H1 (cell line): ENCODE measurements around the gene MRM3. TPM values are rescaled to one million over a fixed set of nuclear protein-coding genes. Genes with fewer than 3 reads are reported as not detected.

Experiments
- CTCF ChIA-PET: fragments of 300-600 bp; sonication (Branson Sonifier 250); formaldehyde crosslinking; loops from one replicate; lab custom pipeline; 2021; ENCODE audit not compliant: partially characterized antibody; lab: Charles Lee
- POLR2A ChIA-PET: fragments of 300-600 bp; sonication (Branson Sonifier 250); formaldehyde crosslinking; loops from one replicate; lab custom pipeline; 2021; ENCODE audit warnings: inconsistent platforms; ENCODE audit not compliant: partially characterized antibody; lab: Charles Lee
- DNase-seq, 2 experiments: peaks; one replicate each; pipeline versions ENCODE4 v3.0.0 to v3.0.0-alpha.2; 2010 to 2022; ENCODE audit warnings: low spot score in 2 of 2, low read depth in 1 of 2, mixed read lengths in 1 of 2
- FAIRE-seq: peaks from 2 replicates; lab custom pipeline; 2011; peaks lifted over from hg19 to GRCh38; lab: Jason Lieb, UNC
- H2AFZ ChIP-seq: 2 replicates; pipeline ENCODE4 v1.8.1; 2012; ENCODE audit warnings: low read length, inconsistent platforms
- H2AK5ac ChIP-seq: 2 replicates; pipeline ENCODE4 v1.6.1; 2013; ENCODE audit warnings: low read depth, low read length
- H2BK120ac ChIP-seq: replicated peaks from 2 replicates; pipeline ENCODE3; 2013; ENCODE audit warnings: low read depth, low read length, inconsistent platforms
- H2BK12ac ChIP-seq: 2 replicates; pipeline ENCODE4 v1.6.1; 2013; ENCODE audit warnings: low read depth, low read length
- H2BK15ac ChIP-seq: 2 replicates; pipeline ENCODE4 v1.6.1; 2013; ENCODE audit warnings: low read length
- H2BK20ac ChIP-seq: 2 replicates; pipeline ENCODE4 v1.6.1; 2013; ENCODE audit warnings: low read length
- H2BK5ac ChIP-seq: 2 replicates; pipeline ENCODE4 v1.6.1; 2013; ENCODE audit warnings: low read depth, low read length
- H3K14ac ChIP-seq: 2 replicates; pipeline ENCODE4 v1.6.1; 2013; ENCODE audit warnings: inconsistent platforms; ENCODE audit not compliant: insufficient read length
- H3K18ac ChIP-seq: 2 replicates; pipeline ENCODE4 v1.6.1; 2013; ENCODE audit warnings: low read length; ENCODE audit errors: extremely low read depth
- H3K23ac ChIP-seq: 2 replicates; pipeline ENCODE4 v1.6.1; 2013; ENCODE audit warnings: inconsistent platforms; ENCODE audit not compliant: insufficient read length
- H3K23me2 ChIP-seq: 2 replicates; pipeline ENCODE4 v1.6.1; 2013; ENCODE audit warnings: low read depth, low read length
- H3K27ac ChIP-seq: 2 replicates; pipeline ENCODE4 v1.6.1; 2011; ENCODE audit warnings: low read depth, low read length, inconsistent platforms
- H3K27me3 ChIP-seq, 4 experiments: replicated peaks in 1 of 4; 1 replicate in 1 of 4; 2 replicates in 3 of 4; pipeline versions ENCODE4 v1.6.1 to v1.8.1; 2011 to 2013; ENCODE audit warnings: low read length in 3 of 4, mild to moderate bottlenecking in 3 of 4, inconsistent platforms in 2 of 4, mixed read lengths in 2 of 4, moderate library complexity in 1 of 4; ENCODE audit not compliant: control insufficient read depth in 3 of 4, insufficient read depth in 3 of 4; ENCODE audit errors: extremely low read depth in 1 of 4
- H3K36me3 ChIP-seq, 4 experiments: 2 replicates each; pipeline versions ENCODE4 v1.6.1 to v1.8.1; 2011 to 2013; ENCODE audit warnings: mild to moderate bottlenecking in 4 of 4, low read length in 3 of 4, moderate library complexity in 2 of 4, control low read depth in 1 of 4, inconsistent platforms in 1 of 4; ENCODE audit not compliant: insufficient read depth in 4 of 4, control insufficient read depth in 2 of 4
- H3K4ac ChIP-seq: replicated peaks from 2 replicates; pipeline ENCODE3; 2013; ENCODE audit warnings: low read length, low read depth, mixed read lengths, inconsistent platforms; ENCODE audit not compliant: insufficient read length
- H3K4me1 ChIP-seq, 4 experiments: replicated peaks in 1 of 4; 1 replicate in 1 of 4; 2 replicates in 3 of 4; pipeline versions ENCODE4 v1.6.1 to v1.8.1; 2011 to 2013; ENCODE audit warnings: low read length in 3 of 4, inconsistent platforms in 2 of 4, mixed read lengths in 1 of 4; ENCODE audit not compliant: insufficient read depth in 4 of 4, control insufficient read depth in 3 of 4
- H3K4me2 ChIP-seq, 2 experiments: 2 replicates each; pipeline versions ENCODE4 v1.6.1 to v1.8.1; 2011 to 2013; ENCODE audit warnings: low read depth in 2 of 2, low read length in 2 of 2, control low read depth in 1 of 2, inconsistent platforms in 1 of 2, mild to moderate bottlenecking in 1 of 2; ENCODE audit not compliant: insufficient read depth in 1 of 2
- H3K4me3 ChIP-seq, 4 experiments: fragments of 200-600, 300-600 bp in 1 of 4; sonication (generic), shearing (Covaris generic), sonication (Bioruptor Twin) in 1 of 4; 2 replicates each; pipeline versions ENCODE4 v1.5.1 to v1.8.1; 2011 to 2016; ENCODE audit warnings: low read length in 4 of 4, low read depth in 3 of 4, control low read depth in 2 of 4, inconsistent platforms in 2 of 4, mild to moderate bottlenecking in 2 of 4, mixed read lengths in 1 of 4, moderate library complexity in 1 of 4; ENCODE audit not compliant: insufficient read depth in 2 of 4; ENCODE audit errors: extremely low read depth in 1 of 4
- H3K56ac ChIP-seq: replicated peaks from 2 replicates; pipeline ENCODE3; 2013; ENCODE audit warnings: low read depth, mild to moderate bottlenecking, mixed read lengths, low read length, inconsistent platforms; ENCODE audit not compliant: insufficient read length
- H3K79me1 ChIP-seq: 2 replicates; pipeline ENCODE4 v1.6.1; 2013; ENCODE audit warnings: low read depth, low read length, control low read depth
- H3K79me2 ChIP-seq, 2 experiments: 2 replicates each; pipeline versions ENCODE4 v1.6.1 to v1.8.1; 2012 to 2013; ENCODE audit warnings: low read length in 2 of 2, mild to moderate bottlenecking in 2 of 2, inconsistent platforms in 1 of 2; ENCODE audit not compliant: insufficient read depth in 2 of 2, control insufficient read depth in 1 of 2
- H3K9ac ChIP-seq, 4 experiments: replicated peaks in 1 of 4; 1 replicate in 1 of 4; 2 replicates in 3 of 4; pipeline versions ENCODE4 v1.6.1 to v1.8.1; 2011 to 2013; ENCODE audit warnings: low read depth in 3 of 4, low read length in 3 of 4, control low read depth in 2 of 4, mild to moderate bottlenecking in 2 of 4, moderate library complexity in 2 of 4, inconsistent platforms in 1 of 4; ENCODE audit errors: extremely low read depth in 1 of 4
- H3K9me3 ChIP-seq, 2 experiments: 2 replicates each; pipeline versions ENCODE4 v1.6.1 to v1.8.1; 2012 to 2013; ENCODE audit warnings: mild to moderate bottlenecking in 2 of 2, moderate library complexity in 2 of 2, control low read depth in 1 of 2, inconsistent platforms in 1 of 2, low read depth in 1 of 2, low read length in 1 of 2, mixed read lengths in 1 of 2; ENCODE audit not compliant: insufficient read depth in 2 of 2
- H4K20me1 ChIP-seq, 2 experiments: replicated peaks in 1 of 2; 2 replicates each; pipeline versions ENCODE3 to v1.8.1; 2011 to 2013; ENCODE audit warnings: inconsistent platforms in 2 of 2, low read length in 2 of 2, mild to moderate bottlenecking in 1 of 2; ENCODE audit not compliant: insufficient read depth in 2 of 2, control insufficient read depth in 1 of 2
- H4K5ac ChIP-seq: 2 replicates; pipeline ENCODE4 v1.6.1; 2013; ENCODE audit warnings: low read length, low read depth, mixed read lengths, inconsistent platforms; ENCODE audit not compliant: insufficient read length
- H4K8ac ChIP-seq: 2 replicates; pipeline ENCODE4 v1.8.0; 2013; ENCODE audit warnings: mild to moderate bottlenecking, moderate library complexity, low read length, inconsistent platforms; ENCODE audit not compliant: insufficient read depth; ENCODE audit errors: extremely low read depth
- H4K91ac ChIP-seq: replicated peaks from 2 replicates; pipeline ENCODE3; 2013; ENCODE audit warnings: low read length, mixed read lengths, inconsistent platforms; ENCODE audit not compliant: insufficient read length
- BACH1 ChIP-seq: IDR thresholded peaks from 2 replicates; pipeline ENCODE4 v1.6.1; 2012; ENCODE audit warnings: low read length, improper control_type of control experiment
- CTCF ChIP-seq, 3 experiments: IDR thresholded peaks; 1 replicate in 2 of 3; 2 replicates in 1 of 3; pipeline versions ENCODE4 v1.5.1 to v1.6.1; 2011; ENCODE audit warnings: low read length in 3 of 3, mild to moderate bottlenecking in 3 of 3, inconsistent platforms in 2 of 3, low read depth in 1 of 3, moderate library complexity in 1 of 3; ENCODE audit not compliant: insufficient read depth in 1 of 3; ENCODE audit errors: control extremely low read depth in 1 of 3
- POLR2A ChIP-seq, 2 experiments: IDR thresholded peaks; 1 replicate in 1 of 2; 2 replicates in 1 of 2; pipeline ENCODE4 v1.6.1; 2011; ENCODE audit warnings: low read depth in 2 of 2, low read length in 2 of 2, mild to moderate bottlenecking in 2 of 2; ENCODE audit errors: control extremely low read depth in 1 of 2
- WGBS, 2 experiments: shearing (Covaris generic) in 1 of 2; methylation state at CpG; one replicate each; pipeline versions ENCODE4 v1.1.6 to v1.1.7; 2013 to 2015; ENCODE audit warnings: low lambda C conversion rate in 2 of 2, mixed read lengths in 2 of 2, inconsistent platforms in 1 of 2, low coverage in 1 of 2, missing lambda C conversion rate in 1 of 2; ENCODE audit not compliant: insufficient replicate concordance in 2 of 2, insufficient coverage in 1 of 2, insufficient read length in 1 of 2; ENCODE audit errors: extremely low coverage in 1 of 2, missing lambda C conversion rate in 1 of 2; 5-methylcytosine and 5-hydroxymethylcytosine counted together
- polyA plus RNA-seq, 7 experiments: library from polyadenylated mRNA; depleted of rRNA in 3 of 7; stranded (reverse) in 5 of 7; unstranded in 2 of 7; fragments of >200 nt in 5 of 7; fragments of 200-250 nt in 2 of 7; gene quantifications; 1 replicate in 5 of 7; 2 replicates in 1 of 7; 4 replicates in 1 of 7; pipeline versions ENCODE4 v1.2.1 to v1.2.3, GENCODE V29; 2011 to 2013; ENCODE audit warnings: missing spikeins in 2 of 7, mixed read lengths in 2 of 7
- total RNA-seq: library from RNA; stranded (reverse); fragmentation: NEBNext Ultra II Directional; extraction: Animal tissue kit (Norgen Biotek cat#: 25700); gene quantifications from 2 replicates; pipeline ENCODE4 v1.2.1, GENCODE V29; 2021

Gene MRM3
- total and polyA plus RNA-seq, 2 of the 8 experiments (the other 6 are each of a cell fraction or from before 2014, with no cell fraction given) = 10.1 to 20.8 TPM

GRCh38 chr17:792277-792676 is 10.1 kb downstream of the MRM3 start:
- CTCF ChIA-PET = interaction anchor here (0.9 to 17.5 kb wide), 4 partner anchors 87 to 204 kb away, joined by 3 to 258 read pairs (median 24); partner anchors contain the start of genes NXN and TIMM22
- no peak overlapping the region; the same call in 1 of the 2 replicates for H4K8ac ChIP-seq
- H3K9me3 ChIP-seq = no peaks in the 10 kb centered on the region
- DNase-seq (no peak), FAIRE-seq (no peak)
- H4K91ac ChIP-seq = no peak overlapping the region
- WGBS, 2 experiments = 91% methylated on average over 9 of the region's 9 CpGs; no CpG with 5 or more reads in 1 of the 2 experiments
- H3K36me3 ChIP-seq = peaks cover 4 to 21% (median 13%) of the 10 kb centered on the region in 4 experiments; a peak in 7 of 8 replicates
- no peaks in the 10 kb centered on the region for H3K23me2 ChIP-seq
- H2AFZ ChIP-seq = no peak overlapping the region
- no peak overlapping the region for H2BK20ac ChIP-seq
- no peak overlapping the region for H3K23ac ChIP-seq
- H3K4ac ChIP-seq = no peak overlapping the region
- H4K20me1 ChIP-seq = peaks cover 0 to 9% of the 10 kb centered on the region in 2 experiments
- H3K79me1 ChIP-seq = no peaks in the 10 kb centered on the region; the same call in 1 of the 2 replicates
- POLR2A ChIA-PET = interaction anchor here (0.7 to 4.1 kb wide), 10 partner anchors 10 to 205 kb away, joined by 3 to 21 read pairs (median 4); partner anchors contain the start of genes GLOD4, MRM3, NXN and TIMM22
- H2BK12ac ChIP-seq = 0 out of 2 replicates have a peak overlapping the region, but pooled peaks have one; percentile 6
- H2BK15ac ChIP-seq = no peak overlapping the region
- H4K5ac ChIP-seq = no peak overlapping the region
- no peak overlapping the region for H2AK5ac ChIP-seq
- no peak overlapping the region for H3K14ac ChIP-seq
- no peak overlapping the region for H3K56ac ChIP-seq
- H3K4me2 ChIP-seq = no peak overlapping the region
- no peak overlapping the region for H3K18ac ChIP-seq
- no peaks in the 10 kb centered on the region for H3K79me2 ChIP-seq
- no peak overlapping the region for H3K9ac ChIP-seq
- H3K27me3 ChIP-seq = no peaks in the 10 kb centered on the region
- H3K27ac ChIP-seq = no peak overlapping the region
- peaks cover 0 to 13% (median 3%) of the 10 kb centered on the region in 4 experiments; a peak in 6 of 7 replicates for H3K4me1 ChIP-seq
- no peak overlapping the region for H2BK5ac ChIP-seq
- TF ChIP-seq BACH1 = no peak
- TF ChIP-seq POLR2A (IDR thresholded peaks at IDR 0.05; ENCODE audit: control extremely low read depth in 1 of 2, low read depth in 2 of 2, low read length in 2 of 2) = peak; percentile 8 to 29; a peak in 1 of 3 replicates
- TF ChIP-seq CTCF (IDR thresholded peaks at IDR 0.05; ENCODE audit: control extremely low read depth in 1 of 3, insufficient read depth in 1 of 3, low read depth in 1 of 3, low read length in 3 of 3) = peak in 1 of 3 experiments; percentile 12; a peak in 1 of 4 replicates
- no peak overlapping the region for H2BK120ac ChIP-seq
- H3K4me3 ChIP-seq = no peak overlapping the region
